Bronchial epithelial cell (primary cell): ENCODE measurements around the gene RAD18. TPM values are rescaled to one million over a fixed set of nuclear protein-coding genes. Genes with fewer than 3 reads are reported as not detected.

Experiments used
- DNase-seq: peaks from one replicate; pipeline ENCODE4 v3.0.0-alpha.2; 2010; ENCODE audit warnings: low read depth
- FAIRE-seq: peaks from 2 replicates; lab custom pipeline; 2011; peaks lifted over from hg19 to GRCh38; lab: Jason Lieb, UNC
- H3K27me3 ChIP-seq: 2 replicates; pipeline ENCODE4 v1.5.1; 2011; ENCODE audit warnings: low read length; ENCODE audit not compliant: control insufficient read depth, insufficient read depth
- H3K36me3 ChIP-seq: 2 replicates; pipeline ENCODE4 v1.5.1; 2011; ENCODE audit warnings: low read length; ENCODE audit not compliant: control insufficient read depth, insufficient read depth
- H3K4me3 ChIP-seq: 2 replicates; pipeline ENCODE4 v1.5.1; 2011; ENCODE audit warnings: mild to moderate bottlenecking, low read depth, low read length, control low read depth
- total RNA-seq: library from RNA; depleted of rRNA; stranded (reverse); fragments of >200 nt; gene quantifications from 2 replicates; pipeline ENCODE4 v1.2.1, GENCODE V29; 2014
- TF ChIP-seq, protein P1 (sequence below): IDR thresholded peaks from 2 replicates; pipeline ENCODE4 v1.5.1; 2011; ENCODE audit warnings: mild to moderate bottlenecking, moderate library complexity, low read length, control low read depth, inconsistent platforms; ENCODE audit not compliant: insufficient read depth, severe bottlenecking

The RAD18 gene
- total RNA-seq, 1 donor from 2014 or later, result 3.9 TPM

DNA sequence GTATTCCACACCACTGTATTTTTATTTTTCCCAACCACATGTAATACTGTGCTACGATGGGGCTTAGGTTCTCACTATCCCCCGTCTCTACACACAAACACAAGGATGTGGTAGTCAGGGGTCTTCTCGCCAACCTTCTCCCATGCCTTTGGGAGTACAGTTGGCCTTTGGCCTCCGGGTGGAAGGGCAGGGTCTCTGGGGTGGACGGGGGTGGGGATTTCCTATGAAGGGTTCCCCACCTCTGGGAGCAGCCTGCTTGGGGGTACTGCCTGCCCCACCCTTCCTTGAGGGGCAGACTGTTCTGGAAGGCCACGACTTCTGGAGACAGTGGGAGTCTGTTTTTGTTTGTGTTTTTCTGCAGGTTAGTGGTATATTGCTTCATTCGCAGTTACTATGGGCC lies 21.3 kb upstream of the RAD18 start:
- FAIRE-seq (no peak), DNase-seq (no peak)
- Histone ChIP-seq H3K36me3 (peaks cover 2% of the 10 kb centered on the region), H3K4me3 (no peak overlapping the region), H3K27me3 (no peaks in the 10 kb centered on the region)
- TF ChIP-seq, protein P1, sequence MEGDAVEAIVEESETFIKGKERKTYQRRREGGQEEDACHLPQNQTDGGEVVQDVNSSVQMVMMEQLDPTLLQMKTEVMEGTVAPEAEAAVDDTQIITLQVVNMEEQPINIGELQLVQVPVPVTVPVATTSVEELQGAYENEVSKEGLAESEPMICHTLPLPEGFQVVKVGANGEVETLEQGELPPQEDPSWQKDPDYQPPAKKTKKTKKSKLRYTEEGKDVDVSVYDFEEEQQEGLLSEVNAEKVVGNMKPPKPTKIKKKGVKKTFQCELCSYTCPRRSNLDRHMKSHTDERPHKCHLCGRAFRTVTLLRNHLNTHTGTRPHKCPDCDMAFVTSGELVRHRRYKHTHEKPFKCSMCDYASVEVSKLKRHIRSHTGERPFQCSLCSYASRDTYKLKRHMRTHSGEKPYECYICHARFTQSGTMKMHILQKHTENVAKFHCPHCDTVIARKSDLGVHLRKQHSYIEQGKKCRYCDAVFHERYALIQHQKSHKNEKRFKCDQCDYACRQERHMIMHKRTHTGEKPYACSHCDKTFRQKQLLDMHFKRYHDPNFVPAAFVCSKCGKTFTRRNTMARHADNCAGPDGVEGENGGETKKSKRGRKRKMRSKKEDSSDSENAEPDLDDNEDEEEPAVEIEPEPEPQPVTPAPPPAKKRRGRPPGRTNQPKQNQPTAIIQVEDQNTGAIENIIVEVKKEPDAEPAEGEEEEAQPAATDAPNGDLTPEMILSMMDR, result no peak

DNA sequence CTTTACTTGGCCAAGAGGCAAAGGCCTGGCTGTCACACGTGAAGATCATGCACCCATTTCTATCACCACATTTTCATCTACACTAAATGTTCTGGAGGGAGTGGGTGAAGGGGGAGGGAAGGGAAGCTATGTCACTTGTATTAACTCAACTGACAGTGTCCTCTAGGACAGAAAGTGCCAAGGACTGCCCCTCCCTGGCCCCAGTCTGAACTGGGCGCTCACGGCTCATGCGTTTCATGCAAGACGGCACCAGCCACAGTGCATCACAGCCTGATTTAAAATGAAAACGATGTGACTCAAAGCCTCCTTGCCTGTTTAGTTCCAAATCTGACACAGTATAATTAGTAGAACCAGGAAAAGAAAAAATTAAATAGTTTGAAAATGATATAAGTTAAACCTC lies 20.8 kb upstream of the RAD18 start:
- Histone ChIP-seq H3K27me3 (no peaks in the 10 kb centered on the region), H3K36me3 (peaks cover 2% of the 10 kb centered on the region), H3K4me3 (no peak overlapping the region)
- no peak for FAIRE-seq
- no peak for DNase-seq
- TF ChIP-seq, protein P1, result no peak

DNA sequence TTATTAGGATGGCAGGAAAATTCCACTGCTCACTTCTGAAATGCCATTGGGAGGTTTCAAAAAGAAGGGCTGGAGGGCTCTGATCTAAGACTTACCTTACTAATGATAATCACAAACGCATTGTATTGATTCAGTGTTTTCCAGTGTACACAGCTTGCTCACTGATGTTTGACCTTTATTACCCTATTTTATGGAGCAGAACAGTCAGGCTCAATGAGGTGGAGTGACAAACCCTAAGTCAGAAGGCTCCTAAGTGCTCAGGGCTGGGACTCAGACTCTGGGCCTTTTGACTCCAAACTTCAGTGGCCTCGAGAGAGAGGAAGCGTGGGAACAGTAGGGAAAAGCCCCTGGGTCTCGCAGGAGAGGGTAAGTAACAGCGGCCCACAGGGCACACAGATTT lies 20.3 kb upstream of the RAD18 start:
- Histone ChIP-seq H3K27me3 (no peaks in the 10 kb centered on the region), H3K36me3 (peaks cover 2% of the 10 kb centered on the region), H3K4me3 (no peak overlapping the region)
- DNase-seq (no peak), FAIRE-seq (no peak)
- TF ChIP-seq, protein P1, result no peak

DNA sequence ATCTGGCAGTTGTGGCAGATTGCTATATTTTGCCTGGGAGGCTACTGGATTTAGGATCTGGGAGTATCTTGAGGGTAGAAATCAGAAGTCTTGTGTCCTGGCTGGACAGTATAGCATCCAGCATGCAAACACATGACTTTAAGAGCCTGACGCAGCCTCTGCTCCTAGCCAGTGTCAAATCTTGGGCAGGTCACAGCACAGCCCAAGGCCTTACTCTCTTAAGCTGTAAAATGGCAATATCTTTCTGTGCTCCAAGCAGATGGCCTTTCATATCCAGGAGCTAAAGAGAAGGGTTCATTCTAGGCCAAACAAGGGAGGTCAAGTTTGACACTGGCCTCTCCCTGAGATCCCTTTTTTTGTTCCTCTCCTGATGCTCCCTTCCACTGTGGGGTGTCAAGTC lies 19.8 kb upstream of the RAD18 start:
- FAIRE-seq (no peak), DNase-seq (no peak)

DNA sequence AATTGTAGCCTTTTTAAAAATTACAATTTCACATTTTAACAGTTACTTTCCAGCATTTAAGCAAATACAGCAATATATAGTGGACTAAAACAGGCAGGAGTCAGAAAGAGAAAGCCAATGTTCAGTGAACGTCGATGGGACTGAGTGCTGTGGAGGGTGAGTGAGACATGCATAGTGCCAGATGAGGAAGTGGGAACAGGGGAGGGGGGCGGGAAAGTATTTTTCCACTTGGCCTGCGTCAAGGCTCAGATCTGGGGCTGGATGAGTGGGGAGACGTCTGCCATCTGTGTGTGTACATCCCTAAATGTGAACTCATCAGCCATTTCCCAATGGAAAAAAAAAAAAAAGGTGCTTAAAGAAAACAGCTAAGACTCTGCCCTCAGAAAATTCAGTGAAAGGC lies 19.2 kb upstream of the RAD18 start:
- no peaks in the 10 kb centered on the region for H3K27me3 ChIP-seq
- TF ChIP-seq, protein P1, result no peak
- H3K36me3 ChIP-seq, result peaks cover 2% of the 10 kb centered on the region
- no peak overlapping the region for H3K4me3 ChIP-seq
- no peak for DNase-seq
- FAIRE-seq, result no peak

More for the DNA sequence above, 19.8 kb upstream of the RAD18 start:
- peaks cover 2% of the 10 kb centered on the region for H3K36me3 ChIP-seq
- no peak overlapping the region for H3K4me3 ChIP-seq
- TF ChIP-seq, protein P1, result no peak
- no peaks in the 10 kb centered on the region for H3K27me3 ChIP-seq

DNA sequence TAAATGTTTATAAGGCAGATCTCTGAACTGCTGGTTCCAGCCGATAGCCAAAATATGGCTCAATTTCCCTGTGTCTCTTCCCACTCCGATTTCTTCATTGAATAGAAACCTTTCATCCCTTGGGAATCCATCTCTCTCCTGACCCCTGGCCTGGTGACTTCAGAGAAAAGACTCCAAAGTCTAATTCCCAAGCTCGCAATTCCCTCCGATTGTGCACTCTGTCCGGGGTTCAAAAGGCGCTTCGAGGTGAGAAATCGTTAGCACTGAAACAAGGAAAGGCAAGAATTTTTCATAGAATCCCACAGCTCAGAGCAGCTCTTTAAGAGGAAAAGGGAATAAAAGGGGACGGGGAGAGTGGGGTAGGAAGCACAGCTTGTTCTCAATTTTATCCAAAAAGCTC lies 18.4 kb upstream of the RAD18 start:
- no peak for FAIRE-seq
- H3K4me3 ChIP-seq, result no peak overlapping the region

More for the DNA sequence above, 18.4 kb upstream of the RAD18 start:
- TF ChIP-seq, protein P1, result no peak
- no peak for DNase-seq
- Histone ChIP-seq H3K36me3 (peaks cover 2% of the 10 kb centered on the region), H3K27me3 (peaks cover 3% of the 10 kb centered on the region)
